ENCODE measurements around the gene RPUSD3. TPM values are rescaled to one million over a fixed set of nuclear protein-coding genes. Genes with fewer than 3 reads are reported as not detected.
"Not testable (repeated sequence)": the region's sequence is repeated elsewhere in the genome, so short reads cannot be mapped to it uniquely, and the experiment has no call there.

Gene RPUSD3
- total RNA-seq, 1 experiment from 2014 or later: 30.5 TPM

DNA sequence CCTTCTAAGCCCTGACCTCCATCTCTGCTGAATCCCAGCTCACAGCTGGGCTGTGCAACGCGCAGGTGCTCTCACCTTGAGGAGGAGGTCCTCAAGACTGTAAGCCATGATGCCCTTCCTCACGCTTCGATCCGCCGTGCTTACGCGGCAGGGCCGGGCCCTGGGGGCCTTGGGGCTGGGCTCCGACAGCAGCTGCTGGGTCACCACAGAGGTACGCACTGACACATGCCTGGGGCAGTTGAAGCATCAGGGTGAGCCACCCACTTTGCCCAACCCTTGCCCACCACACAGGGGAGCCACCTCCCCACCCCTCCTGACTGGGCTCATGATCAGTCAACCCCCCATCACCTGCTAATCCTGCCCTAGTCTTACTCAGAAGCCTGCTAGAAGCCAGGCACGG lies 33.2 kb upstream of the RPUSD3 start:
- no peak for DNase-seq (ENCODE audit: low read depth in 1 of 2, low spot score in 2 of 2)
- H3K36me3 ChIP-seq: no peaks in the 10 kb centered on the region
- H3K27ac ChIP-seq: no peak overlapping the region
- H3K4me3 ChIP-seq: no peak overlapping the region
- no peaks in the 10 kb centered on the region for H3K4me1 ChIP-seq (replicated peaks)
- no peaks in the 10 kb centered on the region for H3K27me3 ChIP-seq (replicated peaks)
- no peaks in the 10 kb centered on the region for H3K9me3 ChIP-seq (replicated peaks)

DNA sequence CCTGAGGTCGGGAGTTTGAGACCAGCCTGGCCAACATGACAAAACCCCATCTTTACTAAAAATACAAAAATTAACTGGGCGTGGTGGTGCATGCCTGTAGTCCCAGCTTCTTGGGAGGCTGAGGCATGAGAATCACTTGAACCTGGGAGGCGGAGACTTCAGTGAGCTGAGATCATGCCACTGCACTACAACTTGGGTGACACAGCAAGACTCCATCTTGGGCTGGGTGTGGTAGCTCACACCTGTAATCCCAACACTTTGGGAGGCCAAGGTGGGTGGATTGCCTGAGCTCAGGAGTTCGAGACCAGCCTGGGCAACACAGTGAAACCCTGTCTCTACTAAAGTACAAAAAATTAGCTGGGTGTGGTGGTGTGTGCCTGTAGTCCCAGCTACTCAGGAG lies 32.4 kb upstream of the RPUSD3 start:
- H3K27ac ChIP-seq; H3K36me3 ChIP-seq; DNase-seq (ENCODE audit: low read depth in 1 of 2, low spot score in 2 of 2); H3K9me3 ChIP-seq (replicated peaks); H3K27me3 ChIP-seq (replicated peaks); H3K4me3 ChIP-seq; H3K4me1 ChIP-seq (replicated peaks): not testable (repeated sequence)

DNA sequence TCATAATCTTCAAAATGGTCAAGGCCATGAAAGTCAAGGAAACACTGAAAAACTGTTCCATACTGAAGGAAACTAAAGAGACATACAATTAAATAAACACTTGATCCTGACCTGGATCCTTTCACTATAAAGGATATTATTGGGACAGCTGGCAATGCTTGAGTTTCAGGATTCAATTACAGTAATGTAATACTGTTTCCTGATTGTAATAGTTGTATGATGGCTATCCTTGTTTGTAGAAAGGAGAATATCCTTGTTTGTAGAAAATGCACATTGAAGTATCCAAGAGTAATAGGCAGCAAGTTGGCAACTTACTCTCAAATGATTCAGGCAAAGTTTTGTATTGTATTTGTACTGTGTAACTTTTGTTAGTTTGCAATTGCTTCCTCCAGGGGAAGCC lies 31.6 kb upstream of the RPUSD3 start:
- no peak overlapping the region for H3K27ac ChIP-seq
- no peak overlapping the region for H3K4me3 ChIP-seq
- H3K27me3 ChIP-seq (replicated peaks): no peaks in the 10 kb centered on the region
- no peaks in the 10 kb centered on the region for H3K9me3 ChIP-seq (replicated peaks)
- H3K36me3 ChIP-seq: no peaks in the 10 kb centered on the region
- H3K4me1 ChIP-seq (replicated peaks): peaks cover 8% of the 10 kb centered on the region
- DNase-seq (ENCODE audit: low read depth in 1 of 2, low spot score in 2 of 2): no peak

DNA sequence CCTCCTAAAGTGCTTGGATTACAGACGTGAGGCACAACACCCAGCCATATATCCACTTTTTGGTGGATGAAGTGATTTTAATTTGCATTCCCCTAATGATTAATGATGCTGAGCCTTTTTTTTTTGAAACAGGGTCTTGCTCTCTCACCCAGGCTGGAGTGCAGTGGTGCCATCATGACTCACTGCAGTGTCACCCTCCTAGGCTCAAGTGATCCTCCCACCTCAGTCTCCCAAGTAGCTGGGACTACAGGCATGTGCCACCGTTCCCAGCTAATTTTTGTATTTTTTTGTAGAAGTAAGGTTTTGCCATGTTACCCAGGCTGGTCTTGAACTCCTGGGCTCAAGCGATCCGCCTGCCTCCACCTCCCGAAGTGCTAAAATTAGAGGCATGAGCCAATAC lies 28.3 kb upstream of the RPUSD3 start:
- not testable (repeated sequence) for H3K9me3 ChIP-seq (replicated peaks); H3K27me3 ChIP-seq (replicated peaks); DNase-seq (ENCODE audit: low read depth in 1 of 2, low spot score in 2 of 2)

DNA sequence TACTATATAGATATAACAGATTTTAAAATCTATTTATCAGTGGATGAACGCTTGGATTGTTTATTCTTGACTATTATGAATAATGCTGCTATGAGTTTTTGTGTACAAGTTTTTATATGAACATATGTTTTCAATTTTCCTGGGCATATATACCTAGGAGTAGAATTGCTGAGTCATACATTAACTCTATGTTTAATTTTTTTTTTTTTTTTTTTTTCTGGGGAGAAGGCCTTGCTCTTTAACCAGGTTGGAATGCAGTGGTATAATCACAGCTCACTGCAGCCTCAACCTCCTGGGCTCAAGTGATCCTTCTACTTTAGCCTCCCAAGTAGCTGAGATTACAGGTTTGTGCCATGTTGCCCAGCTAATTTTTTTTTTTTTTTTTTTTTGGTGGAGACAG lies 27.2 kb upstream of the RPUSD3 start:
- peak in 1 of 2 experiments; percentile 42 for DNase-seq (ENCODE audit: low read depth in 1 of 2, low spot score in 2 of 2)
- H3K36me3 ChIP-seq: no peaks in the 10 kb centered on the region
- no peak overlapping the region; the same call in 1 of the 2 replicates for H3K27ac ChIP-seq
- H3K4me1 ChIP-seq (replicated peaks): peaks cover 8% of the 10 kb centered on the region
- H3K4me3 ChIP-seq: no peak overlapping the region
- H3K27me3 ChIP-seq (replicated peaks): no peaks in the 10 kb centered on the region
- no peaks in the 10 kb centered on the region for H3K9me3 ChIP-seq (replicated peaks)

More for the DNA sequence above, 28.3 kb upstream of the RPUSD3 start:
- not testable (repeated sequence) for H3K27ac ChIP-seq; H3K4me1 ChIP-seq (replicated peaks); H3K4me3 ChIP-seq; H3K36me3 ChIP-seq

DNA sequence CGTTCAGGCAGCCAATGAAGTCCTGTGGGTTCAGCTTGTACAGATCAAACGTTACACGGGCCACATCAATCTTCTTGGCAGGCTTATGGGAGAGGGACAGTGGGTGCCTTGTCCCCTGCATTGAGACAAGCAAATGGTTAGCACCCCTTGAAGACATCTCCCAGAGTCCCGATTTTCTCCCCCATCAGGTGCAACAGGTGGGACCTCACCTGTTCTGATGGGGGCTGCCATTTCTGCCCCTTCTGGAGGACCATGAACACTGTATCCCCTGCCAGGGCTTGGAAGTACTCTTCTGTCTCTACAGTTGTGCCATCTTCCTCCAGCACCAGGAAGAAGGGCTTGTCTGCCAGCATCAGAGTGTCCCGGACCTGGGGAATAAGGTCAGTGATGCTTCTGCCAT lies 26.1 kb upstream of the RPUSD3 start:
- H3K4me3 ChIP-seq: no peak overlapping the region
- H3K27me3 ChIP-seq (replicated peaks): no peaks in the 10 kb centered on the region
- no peak overlapping the region for H3K27ac ChIP-seq
- H3K9me3 ChIP-seq (replicated peaks): no peaks in the 10 kb centered on the region
- H3K36me3 ChIP-seq: no peaks in the 10 kb centered on the region
- peaks cover 8% of the 10 kb centered on the region for H3K4me1 ChIP-seq (replicated peaks)
- DNase-seq (ENCODE audit: low read depth in 1 of 2, low spot score in 2 of 2): no peak

DNA sequence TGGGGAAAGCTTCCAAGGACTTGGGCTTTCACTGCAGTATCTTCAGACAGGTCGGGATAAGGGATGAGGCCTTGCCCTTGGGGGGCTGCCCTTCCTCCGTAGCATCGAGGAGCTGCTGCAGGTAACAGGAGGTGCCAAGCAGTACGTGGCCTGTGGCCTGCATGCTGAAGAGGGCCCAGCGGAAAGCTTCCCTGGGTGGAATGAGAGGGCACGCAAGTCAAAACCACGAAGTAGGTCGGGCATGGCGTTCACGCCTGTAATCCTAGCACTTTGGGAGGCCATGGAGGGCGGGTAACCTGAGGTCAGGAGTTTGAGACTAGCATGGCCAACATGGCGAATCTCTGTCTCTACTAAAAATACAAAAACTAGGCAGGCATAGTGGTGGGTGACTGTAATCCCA lies 23.3 kb upstream of the RPUSD3 start:
- DNase-seq (ENCODE audit: low read depth in 1 of 2, low spot score in 2 of 2): no peak
- Histone ChIP-seq H3K4me1 (replicated peaks) (peaks cover 8% of the 10 kb centered on the region), H3K27ac (no peak overlapping the region), H3K36me3 (no peaks in the 10 kb centered on the region), H3K27me3 (replicated peaks) (no peaks in the 10 kb centered on the region), H3K9me3 (replicated peaks) (no peaks in the 10 kb centered on the region), H3K4me3 (no peak overlapping the region)

DNA sequence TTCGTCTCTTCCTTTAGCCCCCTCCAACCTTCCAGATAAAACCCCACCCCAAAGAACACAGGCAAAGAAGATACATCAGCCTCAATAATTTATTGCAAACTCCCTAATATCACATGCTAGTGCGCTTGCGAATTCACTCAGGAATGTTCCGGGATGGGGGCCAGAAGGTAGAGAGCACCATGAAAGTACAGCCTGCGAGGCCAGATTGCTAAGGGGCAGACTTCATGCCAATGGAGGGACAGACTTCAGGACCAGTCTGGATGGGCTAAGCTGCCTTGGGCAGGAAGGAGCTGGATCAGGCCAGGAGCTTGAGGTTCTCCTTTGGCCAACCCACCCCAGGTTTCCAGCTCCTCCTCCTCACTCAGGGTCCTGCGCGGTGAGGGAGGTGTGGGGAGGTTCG lies 22.8 kb upstream of the RPUSD3 start:
- DNase-seq (ENCODE audit: low read depth in 1 of 2, low spot score in 2 of 2): no peak
- no peaks in the 10 kb centered on the region for H3K9me3 ChIP-seq (replicated peaks)
- H3K27me3 ChIP-seq (replicated peaks): no peaks in the 10 kb centered on the region
- no peaks in the 10 kb centered on the region for H3K36me3 ChIP-seq
- H3K4me1 ChIP-seq (replicated peaks): peaks cover 6% of the 10 kb centered on the region
- no peak overlapping the region for H3K27ac ChIP-seq
- no peak overlapping the region for H3K4me3 ChIP-seq

DNA sequence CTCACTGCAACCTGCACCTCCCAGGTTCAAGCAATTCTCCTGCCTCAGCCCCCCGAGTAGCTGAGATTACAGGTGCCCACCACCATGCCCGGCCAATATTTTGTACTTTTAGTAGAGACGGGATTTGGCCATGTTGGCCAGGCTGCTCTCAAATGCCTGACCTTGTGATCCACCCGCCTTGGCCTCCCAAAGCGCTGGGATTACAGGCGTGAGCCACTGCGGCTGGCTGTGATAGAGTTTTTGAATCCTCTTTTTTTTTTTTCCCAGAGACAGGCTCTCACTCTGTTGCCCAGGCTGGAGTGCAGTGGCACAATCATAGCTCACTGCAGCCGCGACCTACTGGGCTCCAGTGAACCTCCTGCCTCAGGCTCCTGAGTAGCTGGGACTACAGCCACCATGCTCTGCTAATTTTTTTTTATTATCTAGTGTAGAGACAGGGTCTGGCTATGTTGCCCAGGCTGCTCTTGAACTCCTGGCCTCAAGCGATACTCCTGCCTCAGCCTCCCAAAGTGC lies 21.4 kb upstream of the RPUSD3 start:
- not testable (repeated sequence) for H3K4me3 ChIP-seq; DNase-seq (ENCODE audit: low read depth in 1 of 2, low spot score in 2 of 2); H3K27ac ChIP-seq; H3K27me3 ChIP-seq (replicated peaks); H3K4me1 ChIP-seq (replicated peaks); H3K9me3 ChIP-seq (replicated peaks); H3K36me3 ChIP-seq

DNA sequence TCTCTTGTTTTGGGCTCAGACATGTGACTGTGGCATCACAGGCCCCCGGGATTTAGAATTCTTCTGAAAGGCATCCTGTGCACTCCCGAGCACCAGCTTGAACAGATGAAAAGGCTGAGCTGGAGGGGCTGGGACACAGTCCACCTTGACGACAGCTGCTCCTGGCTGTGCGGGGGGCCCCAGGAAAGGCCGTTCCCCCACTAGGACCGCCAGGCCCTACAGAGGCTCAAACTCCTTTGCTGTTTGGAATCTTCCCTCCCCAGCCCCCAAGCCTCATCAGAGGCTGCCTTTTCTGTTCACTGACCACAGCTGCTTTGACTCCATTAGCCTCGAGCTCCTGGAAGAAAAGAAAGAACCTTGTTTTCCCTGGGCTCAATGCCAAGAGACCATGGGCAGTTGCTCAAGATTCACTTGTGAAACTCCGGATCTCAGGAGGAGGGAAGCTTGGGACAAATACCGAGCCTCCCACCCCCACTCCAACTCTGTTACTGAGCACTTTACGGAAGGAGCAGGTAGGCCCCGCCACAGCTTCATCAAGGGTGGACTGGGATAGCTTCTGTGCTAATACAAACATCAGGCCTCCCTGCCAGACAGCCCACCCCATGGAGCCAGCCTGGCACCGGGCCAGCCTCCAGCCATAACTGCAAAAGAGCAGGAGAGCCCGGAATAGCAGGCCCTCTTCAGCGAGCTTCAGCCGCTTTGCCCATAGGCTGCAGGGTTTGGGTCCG lies 20.6 kb upstream of the RPUSD3 start:
- Histone ChIP-seq H3K4me1 (replicated peaks) (no peaks in the 10 kb centered on the region), H3K27me3 (replicated peaks) (no peaks in the 10 kb centered on the region), H3K4me3 (no peak overlapping the region), H3K27ac (no peak overlapping the region), H3K36me3 (no peaks in the 10 kb centered on the region), H3K9me3 (replicated peaks) (no peaks in the 10 kb centered on the region)
- DNase-seq (ENCODE audit: low read depth in 1 of 2, low spot score in 2 of 2): peak in 1 of 2 experiments; percentile 30

DNA sequence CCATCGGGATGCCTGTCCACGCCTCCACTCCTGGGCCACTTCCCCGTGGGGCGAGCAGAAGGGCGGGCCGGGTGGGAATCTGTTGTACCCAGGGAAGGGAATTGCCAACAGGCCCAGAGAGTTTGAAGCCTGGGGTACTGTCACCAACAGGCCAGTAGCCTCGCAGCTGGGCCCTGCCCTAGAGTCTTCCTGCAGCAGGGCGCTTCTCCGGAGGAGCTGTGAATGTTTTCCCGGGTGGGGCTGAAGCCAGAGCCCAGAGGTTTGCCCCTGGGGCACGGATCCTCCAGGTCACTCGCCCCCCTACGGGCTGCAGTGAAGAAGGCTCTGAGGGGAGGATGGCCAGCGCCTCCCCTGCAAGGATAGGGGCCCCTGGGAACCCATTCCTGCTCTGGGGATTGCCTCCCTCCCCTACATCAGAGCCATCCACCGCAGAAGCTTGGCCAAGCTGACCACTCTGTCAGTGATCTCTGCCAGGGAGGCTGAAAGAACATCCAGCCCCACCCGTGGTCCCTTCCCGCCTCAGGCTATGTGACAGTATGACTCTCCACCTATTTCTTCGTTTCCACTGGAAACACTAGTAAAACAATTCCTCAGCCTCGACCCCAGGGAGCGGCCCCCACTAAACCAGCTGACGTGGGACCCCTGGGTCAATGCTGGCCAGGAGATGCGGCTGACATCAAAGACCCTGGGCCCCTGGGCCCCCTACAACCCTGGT lies 19.4 kb upstream of the RPUSD3 start:
- Histone ChIP-seq H3K27ac (no peak overlapping the region), H3K9me3 (replicated peaks) (no peaks in the 10 kb centered on the region), H3K36me3 (no peaks in the 10 kb centered on the region), H3K4me1 (replicated peaks) (no peaks in the 10 kb centered on the region), H3K4me3 (no peak overlapping the region), H3K27me3 (replicated peaks) (no peaks in the 10 kb centered on the region)
- DNase-seq (ENCODE audit: low read depth in 1 of 2, low spot score in 2 of 2): no peak

DNA sequence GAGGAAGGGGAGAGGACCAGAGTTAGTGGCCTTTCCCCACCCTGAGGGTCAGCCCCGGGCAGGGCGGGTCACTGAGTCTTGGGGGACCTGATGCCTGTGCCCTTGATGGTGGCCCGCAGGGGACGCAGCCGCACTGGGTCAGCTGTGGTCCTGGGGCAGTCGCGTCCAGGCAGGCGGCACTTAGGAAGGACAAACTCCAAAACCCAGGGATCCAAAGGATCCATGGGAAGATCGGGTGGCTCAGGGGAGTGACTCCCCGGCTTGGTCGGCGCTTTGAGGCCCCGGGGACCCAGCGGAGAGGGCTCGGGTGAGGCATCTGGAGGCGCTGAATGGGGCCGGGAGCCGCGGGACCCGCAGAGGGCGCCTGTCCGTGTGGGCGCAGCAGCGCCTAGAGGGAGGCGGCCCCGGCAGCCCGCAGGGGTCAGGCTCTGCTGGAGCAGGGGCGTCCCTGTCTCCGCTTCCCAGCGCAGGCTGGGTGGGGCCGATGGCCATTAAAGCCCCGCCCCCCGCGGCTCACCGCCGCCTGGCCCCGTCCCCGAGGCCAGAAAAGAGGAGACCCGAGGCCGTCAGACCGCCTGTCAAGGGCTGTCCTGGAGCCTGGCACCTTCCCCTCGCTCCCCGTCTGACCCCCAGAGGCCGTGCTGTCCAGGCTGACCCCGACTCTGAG lies 18.7 kb upstream of the RPUSD3 start:
- Histone ChIP-seq H3K4me1 (replicated peaks) (no peaks in the 10 kb centered on the region), H3K27me3 (replicated peaks) (no peaks in the 10 kb centered on the region), H3K36me3 (no peaks in the 10 kb centered on the region), H3K27ac (no peak overlapping the region), H3K9me3 (replicated peaks) (no peaks in the 10 kb centered on the region), H3K4me3 (no peak overlapping the region)
- DNase-seq (ENCODE audit: low read depth in 1 of 2, low spot score in 2 of 2): no peak

DNA sequence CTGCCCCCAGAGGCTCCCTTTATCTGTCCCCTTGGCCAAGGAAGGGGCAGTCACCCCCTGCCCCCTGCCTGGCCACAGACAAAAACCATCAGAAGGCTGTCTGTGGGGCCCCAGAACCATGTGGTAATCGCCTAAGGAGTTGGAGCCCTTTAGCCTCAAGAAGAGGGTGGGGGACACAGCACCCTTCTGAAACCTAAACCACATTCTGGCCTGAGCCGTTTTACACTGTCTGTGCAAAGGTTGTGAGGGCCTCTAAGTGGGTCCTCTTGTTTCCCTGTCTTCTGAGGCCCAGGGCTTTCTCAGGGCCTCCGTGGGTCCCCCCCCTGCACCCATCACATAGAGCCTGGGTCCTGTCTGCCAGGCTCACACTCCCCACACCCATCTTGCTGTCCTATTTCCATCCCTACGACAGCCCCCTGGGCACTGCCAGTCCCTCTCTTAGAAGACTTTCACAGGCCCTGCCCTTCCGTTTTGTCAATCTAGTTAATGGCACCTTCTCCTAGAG lies 17.9 kb upstream of the RPUSD3 start:
- Histone ChIP-seq H3K27ac (no peak overlapping the region), H3K27me3 (replicated peaks) (no peaks in the 10 kb centered on the region), H3K4me1 (replicated peaks) (no peaks in the 10 kb centered on the region), H3K9me3 (replicated peaks) (no peaks in the 10 kb centered on the region), H3K4me3 (no peak overlapping the region), H3K36me3 (no peaks in the 10 kb centered on the region)
- DNase-seq (ENCODE audit: low read depth in 1 of 2, low spot score in 2 of 2): no peak

DNA sequence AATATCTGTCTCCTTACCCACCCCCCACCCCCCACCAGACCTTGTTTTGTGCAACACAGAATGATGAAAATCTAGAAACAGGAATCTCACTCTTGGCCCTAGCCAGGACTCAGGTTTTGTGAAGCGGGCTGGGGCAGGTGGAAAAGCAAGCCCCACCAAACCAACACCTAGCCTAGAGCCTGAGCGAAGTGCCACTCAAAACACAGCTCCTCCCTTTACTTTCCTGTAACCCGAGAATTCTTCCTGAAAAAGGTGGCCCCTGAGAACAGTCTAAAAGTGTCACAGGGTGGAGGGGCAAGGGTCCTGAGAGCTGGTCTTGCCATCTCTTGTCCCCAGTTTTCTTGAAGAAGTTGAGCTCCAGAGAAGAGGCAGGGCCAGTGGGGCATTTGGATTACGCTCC lies 17.4 kb upstream of the RPUSD3 start:
- Histone ChIP-seq H3K27me3 (replicated peaks) (no peaks in the 10 kb centered on the region), H3K9me3 (replicated peaks) (no peaks in the 10 kb centered on the region), H3K4me1 (replicated peaks) (no peaks in the 10 kb centered on the region), H3K36me3 (no peaks in the 10 kb centered on the region), H3K4me3 (no peak overlapping the region), H3K27ac (no peak overlapping the region)
- no peak for DNase-seq (ENCODE audit: low read depth in 1 of 2, low spot score in 2 of 2)

All from SJSA1 (cell line).